IMR-90 (cell line): ENCODE results near the gene PRSS2. TPM values are rescaled to one million over a fixed set of nuclear protein-coding genes. Genes with fewer than 3 reads are reported as not detected.
A peak's percentile ranks its signal among the peaks of the same experiment; 100 is the strongest.

Source experiments
- ATAC-seq: fragments of 200-7000 bp; cut with Tn5 transposase; 2 replicates; pipeline ENCODE4 v1.9.1; 2020; ENCODE audit warnings: low read depth, mild to moderate bottlenecking, moderate library complexity
- BruUV-seq: library from RNA; stranded (reverse); fragments of 400-500 nt; replicated peaks from 2 replicates; lab custom pipeline; 2021; lab: Mats Ljungman, UMichigan
- CTCF ChIA-PET: fragments of 300-600 bp; formaldehyde crosslinking; extraction: SDS; loops from one replicate; lab custom pipeline; 2021; ENCODE audit warnings: antibody characterized with exemption; lab: Yijun Ruan, JAX
- POLR2A ChIA-PET: fragments of 300-600 bp; sonication (Branson Sonifier 250); formaldehyde crosslinking; loops from one replicate; lab custom pipeline; 2022; ENCODE audit warnings: antibody characterized with exemption; ENCODE audit not compliant: unreplicated experiment; lab: Charles Lee
- DNase-seq: peaks from one replicate; pipeline ENCODE4 v3.0.0; 2013
- H2AFZ ChIP-seq: replicated peaks from 2 replicates; pipeline ENCODE3; 2013; ENCODE audit warnings: low read length, mild to moderate bottlenecking; ENCODE audit not compliant: poor library complexity
- H2AK5ac ChIP-seq: 2 replicates; pipeline ENCODE4 v1.6.1; 2013; ENCODE audit warnings: low read depth, low read length, inconsistent platforms
- H2AK9ac ChIP-seq: replicated peaks from 2 replicates; pipeline ENCODE3; 2013; ENCODE audit warnings: mild to moderate bottlenecking, low read depth, low read length, moderate library complexity; ENCODE audit not compliant: poor library complexity
- H2BK120ac ChIP-seq: 2 replicates; pipeline ENCODE4 v1.6.1; 2013; ENCODE audit warnings: low read depth, low read length, inconsistent platforms
- H2BK15ac ChIP-seq: 3 replicates; pipeline ENCODE4 v1.6.1; 2013; ENCODE audit warnings: low read depth, low read length, inconsistent platforms
- H2BK20ac ChIP-seq: 2 replicates; pipeline ENCODE4 v1.6.1; 2013; ENCODE audit warnings: low read depth, mild to moderate bottlenecking, inconsistent platforms, low read length, moderate library complexity
- H2BK5ac ChIP-seq: 2 replicates; pipeline ENCODE4 v1.6.1; 2013; ENCODE audit warnings: mild to moderate bottlenecking, low read depth, low read length, inconsistent platforms; ENCODE audit not compliant: poor library complexity, severe bottlenecking
- H3K14ac ChIP-seq: replicated peaks from 2 replicates; pipeline ENCODE4 v1.6.1; 2013; ENCODE audit warnings: low read depth, low read length, inconsistent platforms
- H3K18ac ChIP-seq: 2 replicates; pipeline ENCODE4 v1.6.1; 2013; ENCODE audit warnings: low read depth, low read length, control low read depth
- H3K23ac ChIP-seq: 2 replicates; pipeline ENCODE4 v1.6.1; 2013; ENCODE audit warnings: low read depth, low read length, inconsistent platforms
- H3K27ac ChIP-seq: 2 replicates; pipeline ENCODE4 v1.5.1; 2013; ENCODE audit warnings: mild to moderate bottlenecking, control low read depth, low read length; ENCODE audit not compliant: insufficient read depth
- H3K27me3 ChIP-seq: 2 replicates; pipeline ENCODE4 v1.6.1; 2013; ENCODE audit warnings: low read length; ENCODE audit not compliant: control insufficient read depth, insufficient read depth
- H3K36me3 ChIP-seq: 2 replicates; pipeline ENCODE4 v1.6.1; 2013; ENCODE audit warnings: low read length, mixed read lengths; ENCODE audit not compliant: control insufficient read depth, insufficient read depth
- H3K4ac ChIP-seq: 2 replicates; pipeline ENCODE4 v1.6.1; 2013; ENCODE audit warnings: low read depth, low read length, inconsistent platforms
- H3K4me1 ChIP-seq: 2 replicates; pipeline ENCODE4 v1.6.1; 2013; ENCODE audit warnings: low read length, mixed read lengths; ENCODE audit not compliant: control insufficient read depth, insufficient read depth
- H3K4me2 ChIP-seq: 2 replicates; pipeline ENCODE4 v1.6.1; 2013; ENCODE audit warnings: low read depth, mild to moderate bottlenecking, control low read depth, low read length, moderate library complexity
- H3K4me3 ChIP-seq: 2 replicates; pipeline ENCODE4 v1.5.1; 2013; ENCODE audit warnings: low read depth, mild to moderate bottlenecking, control low read depth, low read length, moderate library complexity; ENCODE audit not compliant: insufficient read depth
- H3K56ac ChIP-seq: 2 replicates; pipeline ENCODE4 v1.6.1; 2013; ENCODE audit warnings: low read length, inconsistent platforms; ENCODE audit not compliant: insufficient read depth; ENCODE audit errors: extremely low read depth
- H3K79me1 ChIP-seq, 2 experiments: 2 replicates each; pipeline ENCODE4 v1.6.1; 2013; ENCODE audit warnings: low read length in 2 of 2, inconsistent platforms in 1 of 2, low read depth in 1 of 2
- H3K9ac ChIP-seq: 2 replicates; pipeline ENCODE4 v1.6.1; 2013; ENCODE audit warnings: low read depth, low read length, control low read depth
- H3K9me1 ChIP-seq: 2 replicates; pipeline ENCODE4 v1.6.1; 2013; ENCODE audit warnings: low read length, inconsistent platforms; ENCODE audit not compliant: insufficient read depth
- H3K9me3 ChIP-seq: 2 replicates; pipeline ENCODE4 v1.6.1; 2013; ENCODE audit warnings: low read length; ENCODE audit not compliant: control insufficient read depth, insufficient read depth
- H4K20me1 ChIP-seq: 2 replicates; pipeline ENCODE4 v1.6.1; 2013; ENCODE audit warnings: low read length, inconsistent platforms; ENCODE audit not compliant: insufficient read depth
- H4K5ac ChIP-seq: 2 replicates; pipeline ENCODE4 v1.6.1; 2013; ENCODE audit warnings: mild to moderate bottlenecking, low read depth, low read length, control low read depth
- H4K8ac ChIP-seq, 2 experiments: 2 replicates each; pipeline ENCODE4 v1.6.1; 2013; ENCODE audit warnings: low read depth in 2 of 2, low read length in 2 of 2, control low read depth in 1 of 2, inconsistent platforms in 1 of 2
- H4K91ac ChIP-seq: 2 replicates; pipeline ENCODE4 v1.6.1; 2013; ENCODE audit warnings: low read depth, low read length, inconsistent platforms; ENCODE audit not compliant: insufficient read depth
- BHLHE40 ChIP-seq: fragments of 150-350 bp; IDR thresholded peaks from 2 replicates; pipeline ENCODE4 v1.6.1; 2016; ENCODE audit warnings: mild to moderate bottlenecking, low read depth, low read length
- CEBPB ChIP-seq: IDR thresholded peaks from 2 replicates; pipeline ENCODE4 v1.6.1; 2012; ENCODE audit warnings: low read depth, low read length, improper control_type of control experiment
- WGBS, 2 experiments: methylation state at CpG; one replicate each; pipeline versions ENCODE4 v1.1.5 to v1.1.7; 2013; ENCODE audit warnings: missing lambda C conversion rate in 2 of 2; ENCODE audit not compliant: insufficient read length in 1 of 2; ENCODE audit errors: extremely low coverage in 2 of 2; 5-methylcytosine and 5-hydroxymethylcytosine counted together
- dilution Hi-C: fragments of 300-500 bp; cut with HindIII; formaldehyde crosslinking; loops from one replicate; pipeline ENCODE4 v1.14.3; 2018; ENCODE audit warnings: low sequenced_read_pairs; ENCODE audit not compliant: unreplicated experiment
- in situ Hi-C: fragments of 300-500 bp; cut with MboI; formaldehyde crosslinking; loops from 3 replicates; pipeline ENCODE4 v1.14.3; 2019; ENCODE audit warnings: low sequenced_read_pairs, inconsistent platforms, mixed read lengths
- intact Hi-C: fragments of 100-400 bp; cut with micrococcal nuclease; formaldehyde crosslinking; loops from 2 replicates; pipeline ENCODE4 v1.10.0; 2022
- polyA plus RNA-seq, 3 experiments: library from polyadenylated mRNA; depleted of rRNA; stranded (reverse); fragments of >200 nt; gene quantifications; 2 replicates each; pipeline ENCODE4 v1.2.3, GENCODE V29; 2012; ENCODE audit warnings: low replicate concordance in 1 of 3
- total RNA-seq: library from RNA; depleted of rRNA; stranded (reverse); fragments of >200 nt; gene quantifications from 2 replicates; pipeline ENCODE4 v1.2.3, GENCODE V29; 2012

The PRSS2 gene
- total and polyA plus RNA-seq, 2 of the 4 experiments (the other 2 are of a cell fraction), result not detected

DNA sequence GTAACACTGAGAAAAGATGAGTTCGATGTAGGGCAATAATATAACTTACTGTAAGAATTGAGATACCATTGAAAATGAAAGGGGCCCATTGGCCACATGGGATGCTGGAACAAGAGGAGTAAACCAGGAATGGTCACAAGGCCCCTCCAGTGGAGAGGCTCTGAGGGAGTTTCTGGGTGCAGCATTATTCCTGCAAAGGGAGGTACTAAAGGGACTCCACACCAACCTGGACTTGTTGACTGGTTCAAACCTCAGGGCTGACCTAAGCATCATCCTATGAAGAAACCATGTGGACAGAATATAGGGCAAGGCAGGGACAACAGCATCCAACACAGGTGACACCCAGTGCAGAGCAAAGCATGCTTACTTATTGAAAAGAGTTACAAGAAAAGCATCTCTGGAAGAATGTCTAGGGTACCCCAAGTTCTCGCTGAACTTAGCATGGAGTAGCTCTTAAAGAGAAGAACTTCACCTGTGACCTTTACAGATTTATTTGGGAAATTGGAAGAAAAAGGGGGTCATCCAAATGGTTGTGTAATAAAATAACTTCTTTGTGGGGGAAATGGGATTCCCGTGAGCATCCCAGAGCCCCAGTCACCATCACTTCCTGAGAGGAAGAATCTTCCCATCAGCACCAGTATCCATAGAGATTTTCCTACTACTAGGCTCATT is 34.7 kb downstream of the PRSS2 start:
- Histone ChIP-seq H2AK9ac (no peak overlapping the region), H2AK5ac (no peak overlapping the region), H2BK120ac (no peak overlapping the region), H2BK15ac (no peak overlapping the region), H3K4ac (no peak overlapping the region), H3K14ac (no peak overlapping the region), H3K27ac (no peak overlapping the region), H3K9ac (no peak overlapping the region), H3K4me1 (no peaks in the 10 kb centered on the region), H3K23ac (no peak overlapping the region), H3K9me1 (no peaks in the 10 kb centered on the region), H2AFZ (no peak overlapping the region), H3K18ac (no peak overlapping the region), H4K20me1 (no peaks in the 10 kb centered on the region), H3K36me3 (no peaks in the 10 kb centered on the region), H3K56ac (no peak overlapping the region), H4K8ac (no peak overlapping the region), H4K5ac (no peak overlapping the region), H2BK5ac (no peak overlapping the region), H3K4me2 (no peak overlapping the region), H2BK20ac (no peak overlapping the region), H3K9me3 (no peaks in the 10 kb centered on the region), H3K4me3 (no peak overlapping the region), H3K79me1 (no peaks in the 10 kb centered on the region), H3K27me3 (peaks cover 12% of the 10 kb centered on the region; the same call in 1 of the 2 replicates), H4K91ac (no peak overlapping the region)
- DNase-seq (no peak), ATAC-seq (no peak)
- TF ChIP-seq CEBPB, result peak; percentile 66
- TF ChIP-seq BHLHE40, result no peak
- BruUV-seq, result no TSS peak
- intact Hi-C loops, result no loop called here
- POLR2A ChIA-PET, result no interaction called here
- CTCF ChIA-PET, result no interaction called here
- dilution Hi-C loops, result no loop called here
- WGBS, 2 experiments, result 44% methylated on average over 1 of the region's 3 CpGs; no CpG with 5 or more reads in 1 of the 2 experiments
- in situ Hi-C loops, result no loop called here
